HEK293 (cell line): ENCODE data around the gene CANX.
A peak's percentile ranks its signal among the peaks of the same experiment; 100 is the strongest.
"Not testable (repeated sequence)": the region's sequence is repeated elsewhere in the genome, so short reads cannot be mapped to it uniquely, and the experiment has no call there.

ENCODE experiments used
- CTCF ChIA-PET: fragments of 350-600 bp; formaldehyde crosslinking; extraction: SDS; loops from one replicate; lab custom pipeline; 2021; ENCODE audit warnings: antibody characterized with exemption; lab: Yijun Ruan, JAX
- POLR2A ChIA-PET: fragments of 300-600 bp; formaldehyde crosslinking; extraction: SDS; loops from one replicate; lab custom pipeline; 2020; ENCODE audit warnings: antibody characterized with exemption, inconsistent platforms; lab: Yijun Ruan, JAX
- H3K27ac ChIP-seq: fragments of 200-500 bp; sonication (Bioruptor generic); 2 replicates; pipeline ENCODE4 v1.5.1; 2014; ENCODE audit warnings: low read depth, low read length, control low read depth, inconsistent platforms; ENCODE audit errors: extremely low read depth
- H3K36me3 ChIP-seq, 2 experiments: fragments of 200-500 bp in 1 of 2; sonication (Bioruptor generic) in 1 of 2; 1 replicate in 1 of 2; 2 replicates in 1 of 2; pipeline ENCODE4 v1.5.1; 2014 to 2017; ENCODE audit warnings: inconsistent platforms in 2 of 2, low read length in 2 of 2; ENCODE audit not compliant: control insufficient read depth in 2 of 2, insufficient read depth in 1 of 2
- H3K4me1 ChIP-seq: fragments of 200-500 bp; sonication (Bioruptor generic); 2 replicates; pipeline ENCODE4 v1.5.1; 2014; ENCODE audit warnings: mild to moderate bottlenecking, low read length, inconsistent platforms; ENCODE audit not compliant: control insufficient read depth, insufficient read depth
- H3K4me3 ChIP-seq: 2 replicates; pipeline ENCODE4 v1.5.1; 2011; ENCODE audit warnings: low read depth, mild to moderate bottlenecking, control low read depth, low read length, moderate library complexity
- H3K9me3 ChIP-seq: fragments of 200-500 bp; sonication (Bioruptor generic); 2 replicates; pipeline ENCODE4 v1.5.1; 2014; ENCODE audit warnings: low read depth, low read length, inconsistent platforms; ENCODE audit not compliant: control insufficient read depth, insufficient read depth
- CTCF ChIP-seq: fragments of 450-650 bp; formaldehyde crosslinking; IDR thresholded peaks from 2 replicates; pipeline ENCODE4 v1.5.1; 2016; ENCODE audit warnings: missing biosample characterization, missing genetic modification characterization
- GLIS2 ChIP-seq: fragments of 450-650 bp; formaldehyde crosslinking; IDR thresholded peaks from 2 replicates; pipeline ENCODE4 v1.5.1; 2016; ENCODE audit warnings: missing biosample characterization, missing genetic modification characterization
- KLF9 ChIP-seq: fragments of 450-650 bp; formaldehyde crosslinking; IDR thresholded peaks from 2 replicates; pipeline ENCODE4 v1.5.1; 2016; ENCODE audit warnings: missing biosample characterization, missing genetic modification characterization, low read depth
- PRDM1 ChIP-seq: fragments of 450-650 bp; formaldehyde crosslinking; IDR thresholded peaks from 2 replicates; pipeline ENCODE4; 2016; ENCODE audit warnings: missing biosample characterization, missing genetic modification characterization
- ZEB2 ChIP-seq: fragments of 450-650 bp; formaldehyde crosslinking; IDR thresholded peaks from 2 replicates; pipeline ENCODE4 v1.5.1; 2016; ENCODE audit warnings: missing biosample characterization, missing genetic modification characterization
- ZIC2 ChIP-seq: fragments of 450-650 bp; formaldehyde crosslinking; IDR thresholded peaks from 2 replicates; pipeline ENCODE4 v1.5.1; 2016; ENCODE audit warnings: missing biosample characterization, missing genetic modification characterization
- ZNF10 ChIP-seq: fragments of 450-650 bp; formaldehyde crosslinking; IDR thresholded peaks from 2 replicates; pipeline ENCODE4 v1.5.1; 2017; ENCODE audit warnings: missing biosample characterization, missing genetic modification characterization
- ZNF155 ChIP-seq: fragments of 450-650 bp; formaldehyde crosslinking; IDR thresholded peaks from 2 replicates; pipeline ENCODE4 v1.5.1; 2016; ENCODE audit warnings: missing biosample characterization, missing genetic modification characterization
- ZNF169 ChIP-seq: fragments of 450-650 bp; formaldehyde crosslinking; IDR thresholded peaks from 2 replicates; pipeline ENCODE4 v1.5.1; 2016; ENCODE audit warnings: missing biosample characterization, missing genetic modification characterization
- ZNF335 ChIP-seq: fragments of 450-650 bp; formaldehyde crosslinking; conservative IDR thresholded peaks from 2 replicates; pipeline ENCODE4 v1.5.1; 2016; ENCODE audit warnings: missing biosample characterization, missing genetic modification characterization
- ZNF362 ChIP-seq: fragments of 450-650 bp; formaldehyde crosslinking; IDR thresholded peaks from 2 replicates; pipeline ENCODE4 v1.5.1; 2016; ENCODE audit warnings: missing biosample characterization, missing genetic modification characterization
- ZNF514 ChIP-seq: fragments of 450-650 bp; formaldehyde crosslinking; IDR thresholded peaks from 2 replicates; pipeline ENCODE4 v1.5.1; 2016; ENCODE audit warnings: missing biosample characterization, missing genetic modification characterization
- ZNF561 ChIP-seq: fragments of 450-650 bp; IDR thresholded peaks from 2 replicates; pipeline ENCODE4 v1.5.1; 2018; ENCODE audit warnings: missing biosample characterization, missing genetic modification characterization, borderline replicate concordance
- ZNF600 ChIP-seq: fragments of 450-650 bp; formaldehyde crosslinking; IDR thresholded peaks from 2 replicates; pipeline ENCODE4 v1.5.1; 2016; ENCODE audit warnings: missing biosample characterization, missing genetic modification characterization
- ZNF621 ChIP-seq: fragments of 450-650 bp; formaldehyde crosslinking; IDR thresholded peaks from 2 replicates; pipeline ENCODE4 v1.5.1; 2017; ENCODE audit warnings: missing biosample characterization, missing genetic modification characterization
- ZNF654 ChIP-seq: fragments of 450-650 bp; formaldehyde crosslinking; IDR thresholded peaks from 2 replicates; pipeline ENCODE4 v1.5.1; 2016; ENCODE audit warnings: low read depth, missing biosample characterization, missing genetic modification characterization
- ZXDB ChIP-seq: fragments of 450-650 bp; formaldehyde crosslinking; IDR thresholded peaks from 2 replicates; pipeline ENCODE4 v1.5.1; 2016; ENCODE audit warnings: missing biosample characterization, missing genetic modification characterization
- TF ChIP-seq, protein P1 (sequence below): fragments of 450-650 bp; formaldehyde crosslinking; IDR thresholded peaks from 2 replicates; pipeline ENCODE4 v1.5.1; 2016; ENCODE audit warnings: missing biosample characterization, missing genetic modification characterization
- TF ChIP-seq, protein P2 (sequence below): fragments of 450-650 bp; formaldehyde crosslinking; conservative IDR thresholded peaks from 2 replicates; pipeline ENCODE4 v1.5.1; 2016; ENCODE audit warnings: low read depth, missing biosample characterization, missing genetic modification characterization

CANX gene

DNA sequence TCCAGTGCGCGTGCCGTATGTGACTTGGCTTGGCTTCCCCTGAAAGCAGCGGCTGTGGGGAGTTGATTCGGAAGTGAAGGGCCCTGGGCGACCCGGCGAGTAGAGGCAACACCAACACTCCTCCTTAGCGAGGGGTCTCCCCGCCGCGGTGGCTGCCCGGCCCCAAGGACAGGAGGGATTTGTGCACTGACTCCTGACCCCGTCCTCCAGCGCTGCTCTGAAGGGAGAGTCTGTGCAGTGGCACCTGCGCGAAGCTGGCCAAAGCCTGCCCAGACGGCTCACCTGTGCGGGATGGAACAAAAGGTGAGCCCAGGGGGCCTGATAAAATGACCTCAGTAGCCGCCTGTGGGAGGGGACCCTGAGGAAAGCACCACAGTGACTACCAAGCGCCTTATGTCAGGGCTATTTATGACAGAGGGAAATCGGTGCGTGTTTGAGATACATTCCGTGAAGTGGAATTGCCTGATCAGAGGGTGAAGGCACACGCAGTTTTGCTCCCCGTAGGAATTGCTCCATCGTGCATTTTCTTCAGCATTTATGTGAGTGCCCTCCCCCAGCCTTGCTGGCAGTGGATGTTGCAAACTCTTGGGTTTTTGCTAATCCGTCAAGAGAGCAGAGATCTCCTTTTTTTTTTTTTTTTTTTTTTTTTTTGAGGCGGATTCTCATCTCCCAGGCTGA lies 40.4 kb upstream of the CANX start:
- CTCF ChIA-PET, H3K27ac ChIP-seq, H3K4me1 ChIP-seq, H3K9me3 ChIP-seq, H3K36me3 ChIP-seq: not testable (repeated sequence)
- peak overlapping the region; percentile 40 for H3K4me3 ChIP-seq
- TF ChIP-seq ZNF10 (tag by site-specific recombination) (peak; percentile 66; the same call in 1 of the 2 replicates), GLIS2 (tag by site-specific recombination) (peak; percentile 57), ZNF600 (0 out of 2 replicates have a peak, but pooled peaks have one; percentile 31), ZIC2 (tag by site-specific recombination) (0 out of 2 replicates have a peak, but pooled peaks have one; percentile 20), ZNF335 (peak; percentile 95), ZNF362 (tag by site-specific recombination) (peak; percentile 94), ZEB2 (tag by site-specific recombination) (0 out of 2 replicates have a peak, but pooled peaks have one; percentile 30)
- TF ChIP-seq, protein P1, sequence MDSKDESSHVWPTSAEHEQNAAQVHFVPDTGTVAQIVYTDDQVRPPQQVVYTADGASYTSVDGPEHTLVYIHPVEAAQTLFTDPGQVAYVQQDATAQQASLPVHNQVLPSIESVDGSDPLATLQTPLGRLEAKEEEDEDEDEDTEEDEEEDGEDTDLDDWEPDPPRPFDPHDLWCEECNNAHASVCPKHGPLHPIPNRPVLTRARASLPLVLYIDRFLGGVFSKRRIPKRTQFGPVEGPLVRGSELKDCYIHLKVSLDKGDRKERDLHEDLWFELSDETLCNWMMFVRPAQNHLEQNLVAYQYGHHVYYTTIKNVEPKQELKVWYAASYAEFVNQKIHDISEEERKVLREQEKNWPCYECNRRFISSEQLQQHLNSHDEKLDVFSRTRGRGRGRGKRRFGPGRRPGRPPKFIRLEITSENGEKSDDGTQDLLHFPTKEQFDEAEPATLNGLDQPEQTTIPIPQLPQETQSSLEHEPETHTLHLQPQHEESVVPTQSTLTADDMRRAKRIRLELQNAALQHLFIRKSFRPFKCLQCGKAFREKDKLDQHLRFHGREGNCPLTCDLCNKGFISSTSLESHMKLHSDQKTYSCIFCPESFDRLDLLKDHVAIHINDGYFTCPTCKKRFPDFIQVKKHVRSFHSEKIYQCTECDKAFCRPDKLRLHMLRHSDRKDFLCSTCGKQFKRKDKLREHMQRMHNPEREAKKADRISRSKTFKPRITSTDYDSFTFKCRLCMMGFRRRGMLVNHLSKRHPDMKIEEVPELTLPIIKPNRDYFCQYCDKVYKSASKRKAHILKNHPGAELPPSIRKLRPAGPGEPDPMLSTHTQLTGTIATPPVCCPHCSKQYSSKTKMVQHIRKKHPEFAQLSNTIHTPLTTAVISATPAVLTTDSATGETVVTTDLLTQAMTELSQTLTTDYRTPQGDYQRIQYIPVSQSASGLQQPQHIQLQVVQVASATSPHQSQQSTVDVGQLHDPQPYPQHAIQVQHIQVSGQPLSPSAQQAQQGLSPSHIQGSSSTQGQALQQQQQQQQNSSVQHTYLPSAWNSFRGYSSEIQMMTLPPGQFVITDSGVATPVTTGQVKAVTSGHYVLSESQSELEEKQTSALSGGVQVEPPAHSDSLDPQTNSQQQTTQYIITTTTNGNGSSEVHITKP, result peak; percentile 77
- POLR2A ChIA-PET, result interaction anchor here (0.6 kb wide), 1 partner anchor 440 kb away, joined by 5 read pairs; no protein-coding TSS in a partner anchor

- POLR2A ChIA-PET, result interaction anchor here (0.7 kb wide), 3 partner anchors 9 to 116 kb away, joined by 3 read pairs; no protein-coding TSS in a partner anchor
- CTCF ChIA-PET, result interaction anchor here (1.2 kb wide), 1 partner anchor 23 kb away, joined by 4 read pairs; no protein-coding TSS in a partner anchor
- not testable (repeated sequence) for H3K27ac ChIP-seq, H3K4me1 ChIP-seq, H3K4me3 ChIP-seq, H3K9me3 ChIP-seq
- peaks cover 3 to 11% of the 10 kb centered on the region in 2 experiments; a peak in 2 of 3 replicates for H3K36me3 ChIP-seq
Measured at GRCh38 chr5:179661647-179662046, 37.1 kb upstream of the CANX start.

DNA sequence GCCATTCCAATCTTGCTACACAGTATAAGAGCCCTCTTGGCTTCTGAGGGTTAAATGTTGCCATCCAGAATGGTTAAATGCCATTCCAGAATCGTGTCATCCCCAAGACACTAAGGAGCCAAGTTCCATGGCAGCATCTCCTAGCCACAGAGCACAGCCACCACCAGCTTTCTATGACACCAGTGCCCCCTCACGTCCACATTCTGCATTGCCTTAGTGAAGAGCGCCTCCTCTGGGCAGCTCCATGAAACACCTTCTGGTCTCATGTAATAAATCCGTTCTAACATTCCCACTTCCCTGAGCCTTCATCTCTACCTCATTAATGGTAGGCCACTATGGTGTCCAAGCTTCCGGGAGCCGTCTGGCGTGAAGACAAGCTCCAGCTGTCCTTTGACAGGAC lies 30.4 kb upstream of the CANX start:
- Histone ChIP-seq H3K27ac (no peak overlapping the region), H3K36me3 (peaks cover under 1 to 14% of the 10 kb centered on the region in 2 experiments; a peak in 2 of 3 replicates), H3K4me1 (no peaks in the 10 kb centered on the region), H3K4me3 (no peak overlapping the region), H3K9me3 (no peaks in the 10 kb centered on the region)
- ChIA-PET POLR2A (interaction anchor here (0.5 to 1.2 kb wide), 3 partner anchors 31 to 132 kb away, joined by 3 to 5 read pairs (median 3); partner anchors contain the start of gene HNRNPH1), CTCF (interaction anchor here (0.5 to 1.6 kb wide), 12 partner anchors 10 to 193 kb away, joined by 3 to 6 read pairs (median 3); partner anchors contain the start of gene HNRNPH1)
- TF ChIP-seq ZNF654 (tag by site-specific recombination) (peak; percentile 79), KLF9 (no peak), ZNF514 (tag by site-specific recombination) (no peak), ZNF155 (tag by site-specific recombination) (no peak), ZNF169 (tag by site-specific recombination) (no peak), CTCF (tag by site-specific recombination) (peak; percentile 91), PRDM1 (tag by site-specific recombination) (no peak), ZNF561 (tag by site-specific recombination) (0 out of 2 replicates have a peak, but pooled peaks have one; percentile 46), ZXDB (tag by site-specific recombination) (no peak), ZNF621 (tag by site-specific recombination) (no peak)
- TF ChIP-seq, protein P2, sequence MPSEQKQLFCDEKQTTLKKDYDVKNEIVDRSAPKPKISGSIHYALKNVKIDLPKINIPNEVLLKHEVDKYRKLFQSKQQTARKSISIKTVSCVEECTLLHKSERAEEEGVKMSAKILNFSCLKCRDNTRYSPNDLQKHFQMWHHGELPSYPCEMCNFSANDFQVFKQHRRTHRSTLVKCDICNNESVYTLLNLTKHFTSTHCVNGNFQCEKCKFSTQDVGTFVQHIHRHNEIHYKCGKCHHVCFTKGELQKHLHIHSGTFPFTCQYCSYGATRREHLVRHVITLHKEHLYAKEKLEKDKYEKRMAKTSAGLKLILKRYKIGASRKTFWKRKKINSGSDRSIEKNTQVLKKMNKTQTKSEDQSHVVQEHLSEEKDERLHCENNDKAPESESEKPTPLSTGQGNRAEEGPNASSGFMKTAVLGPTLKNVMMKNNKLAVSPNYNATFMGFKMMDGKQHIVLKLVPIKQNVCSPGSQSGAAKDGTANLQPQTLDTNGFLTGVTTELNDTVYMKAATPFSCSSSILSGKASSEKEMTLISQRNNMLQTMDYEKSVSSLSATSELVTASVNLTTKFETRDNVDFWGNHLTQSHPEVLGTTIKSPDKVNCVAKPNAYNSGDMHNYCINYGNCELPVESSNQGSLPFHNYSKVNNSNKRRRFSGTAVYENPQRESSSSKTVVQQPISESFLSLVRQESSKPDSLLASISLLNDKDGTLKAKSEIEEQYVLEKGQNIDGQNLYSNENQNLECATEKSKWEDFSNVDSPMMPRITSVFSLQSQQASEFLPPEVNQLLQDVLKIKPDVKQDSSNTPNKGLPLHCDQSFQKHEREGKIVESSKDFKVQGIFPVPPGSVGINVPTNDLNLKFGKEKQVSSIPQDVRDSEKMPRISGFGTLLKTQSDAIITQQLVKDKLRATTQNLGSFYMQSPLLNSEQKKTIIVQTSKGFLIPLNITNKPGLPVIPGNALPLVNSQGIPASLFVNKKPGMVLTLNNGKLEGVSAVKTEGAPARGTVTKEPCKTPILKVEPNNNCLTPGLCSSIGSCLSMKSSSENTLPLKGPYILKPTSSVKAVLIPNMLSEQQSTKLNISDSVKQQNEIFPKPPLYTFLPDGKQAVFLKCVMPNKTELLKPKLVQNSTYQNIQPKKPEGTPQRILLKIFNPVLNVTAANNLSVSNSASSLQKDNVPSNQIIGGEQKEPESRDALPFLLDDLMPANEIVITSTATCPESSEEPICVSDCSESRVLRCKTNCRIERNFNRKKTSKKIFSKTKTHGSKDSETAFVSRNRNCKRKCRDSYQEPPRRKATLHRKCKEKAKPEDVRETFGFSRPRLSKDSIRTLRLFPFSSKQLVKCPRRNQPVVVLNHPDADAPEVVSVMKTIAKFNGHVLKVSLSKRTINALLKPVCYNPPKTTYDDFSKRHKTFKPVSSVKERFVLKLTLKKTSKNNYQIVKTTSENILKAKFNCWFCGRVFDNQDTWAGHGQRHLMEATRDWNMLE, result no peak
